Effector CD4-positive, alpha-beta T cell (primary cell): ENCODE data around the gene SMIM7.
"Not testable (repeated sequence)": the region's sequence is repeated elsewhere in the genome, so short reads cannot be mapped to it uniquely, and the experiment has no call there.

Experiments used
- DNase-seq: peaks from one replicate; pipeline ENCODE4 v3.0.0-alpha.2; 2020

Gene SMIM7

GRCh38 chr19:16654140-16654539 lies 5.8 kb downstream of the SMIM7 start:
- DNase-seq, result no peak

- no peak for DNase-seq
Observed at GRCh38 chr19:16652854-16653253, 7.1 kb downstream of the SMIM7 start.

GRCh38 chr19:16651421-16652188 lies 8.3 kb downstream of the SMIM7 start:
- DNase-seq, result not testable (repeated sequence)

- DNase-seq, result no peak
Observed at GRCh38 chr19:16650821-16651220, 9.1 kb downstream of the SMIM7 start.

GRCh38 chr19:16649734-16650133 lies 10.2 kb downstream of the SMIM7 start:
- DNase-seq, result no peak

GRCh38 chr19:16645140-16645539 lies 14.8 kb downstream of the SMIM7 start:
- DNase-seq, result no peak

GRCh38 chr19:16641695-16642094 lies 18.2 kb downstream of the SMIM7 start:
- no peak for DNase-seq

- no peak for DNase-seq
Observed at GRCh38 chr19:16640951-16641350, 19.0 kb downstream of the SMIM7 start.

GRCh38 chr19:16638666-16639065 lies 21.3 kb downstream of the SMIM7 start:
- DNase-seq, result no peak

GRCh38 chr19:16637535-16637934 lies 22.4 kb downstream of the SMIM7 start:
- no peak for DNase-seq

GRCh38 chr19:16631465-16631864 lies 28.5 kb downstream of the SMIM7 start:
- DNase-seq, result no peak

GRCh38 chr19:16628984-16629691 lies 30.8 kb downstream of the SMIM7 start:
- no peak for DNase-seq

- DNase-seq, result peak; percentile 91
Observed at GRCh38 chr19:16628183-16628983, 31.6 kb downstream of the SMIM7 start, which contains the start of gene MED26. Gene MED26, minus strand, starts transcription at chr19:16628204. Its CDS starts 261 bp downstream, at chr19:16627943.

GRCh38 chr19:16627928-16628182 lies 32.1 kb downstream of the SMIM7 start:
- no peak for DNase-seq

- DNase-seq, result no peak
Observed at GRCh38 chr19:16627193-16627927, 32.6 kb downstream of the SMIM7 start.

- DNase-seq, result no peak
Observed at GRCh38 chr19:16626796-16627192, 33.1 kb downstream of the SMIM7 start.

- no peak for DNase-seq
Observed at GRCh38 chr19:16625163-16625958, 34.6 kb downstream of the SMIM7 start.

- DNase-seq, result no peak
Observed at GRCh38 chr19:16624236-16624635, 35.7 kb downstream of the SMIM7 start.

GRCh38 chr19:16623576-16623975 lies 36.4 kb downstream of the SMIM7 start:
- no peak for DNase-seq

- DNase-seq, result no peak
Observed at GRCh38 chr19:16623066-16623465, 36.9 kb downstream of the SMIM7 start.

GRCh38 chr19:16621165-16621800 lies 38.7 kb downstream of the SMIM7 start:
- no peak for DNase-seq

GRCh38 chr19:16620584-16620983 lies 39.4 kb downstream of the SMIM7 start:
- no peak for DNase-seq
